C4-2B (cell line): ENCODE data around the gene OR2C3.

Source experiments
- H3K27ac ChIP-seq: fragments of 450-650 bp; 2 replicates; pipeline ENCODE4 v1.5.1; 2017
- ZFX ChIP-seq: fragments of 450-650 bp; IDR thresholded peaks from 2 replicates; pipeline ENCODE4 v1.6.1; 2017
- TF ChIP-seq, protein P1 (sequence below): fragments of 450-650 bp; conservative IDR thresholded peaks from 2 replicates; pipeline ENCODE4 v1.5.1; 2017; ENCODE audit warnings: mild to moderate bottlenecking

Gene OR2C3

DNA sequence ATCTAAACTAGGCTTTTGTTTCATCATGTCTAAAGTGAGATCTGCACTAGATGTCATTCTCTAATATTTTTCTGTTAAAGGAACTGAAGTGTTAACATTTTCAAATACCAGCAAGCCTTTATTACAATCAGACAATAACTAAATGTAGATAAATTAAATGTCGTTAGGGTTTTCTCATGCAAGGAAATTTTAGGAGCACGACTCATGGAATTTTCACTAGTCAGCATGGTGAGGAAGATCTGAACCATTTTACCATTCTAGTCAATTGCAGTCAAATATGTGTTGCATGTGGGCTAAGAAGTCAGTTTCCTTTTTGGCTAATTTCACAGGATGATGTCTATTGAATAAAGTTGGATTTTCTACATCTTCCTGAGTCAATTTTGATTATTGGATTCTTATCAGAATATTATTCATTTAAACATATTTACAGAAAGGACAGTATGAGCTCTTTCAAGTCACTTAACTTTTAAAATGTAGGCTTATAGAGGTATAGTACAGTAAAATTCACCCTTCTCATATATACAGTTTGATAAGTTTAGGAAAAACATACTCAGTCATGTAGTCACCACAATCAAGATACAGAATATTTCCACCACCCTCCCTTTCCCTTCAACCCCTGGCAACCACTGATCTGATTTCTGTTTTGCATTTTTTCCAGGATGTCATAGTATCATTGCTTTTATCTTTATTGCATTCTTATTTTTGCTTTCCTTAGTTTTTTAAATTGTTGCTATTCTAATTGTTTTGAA lies 21.9 kb upstream of the OR2C3 start:
- H3K27ac ChIP-seq: no peak overlapping the region
- TF ChIP-seq, protein P1, sequence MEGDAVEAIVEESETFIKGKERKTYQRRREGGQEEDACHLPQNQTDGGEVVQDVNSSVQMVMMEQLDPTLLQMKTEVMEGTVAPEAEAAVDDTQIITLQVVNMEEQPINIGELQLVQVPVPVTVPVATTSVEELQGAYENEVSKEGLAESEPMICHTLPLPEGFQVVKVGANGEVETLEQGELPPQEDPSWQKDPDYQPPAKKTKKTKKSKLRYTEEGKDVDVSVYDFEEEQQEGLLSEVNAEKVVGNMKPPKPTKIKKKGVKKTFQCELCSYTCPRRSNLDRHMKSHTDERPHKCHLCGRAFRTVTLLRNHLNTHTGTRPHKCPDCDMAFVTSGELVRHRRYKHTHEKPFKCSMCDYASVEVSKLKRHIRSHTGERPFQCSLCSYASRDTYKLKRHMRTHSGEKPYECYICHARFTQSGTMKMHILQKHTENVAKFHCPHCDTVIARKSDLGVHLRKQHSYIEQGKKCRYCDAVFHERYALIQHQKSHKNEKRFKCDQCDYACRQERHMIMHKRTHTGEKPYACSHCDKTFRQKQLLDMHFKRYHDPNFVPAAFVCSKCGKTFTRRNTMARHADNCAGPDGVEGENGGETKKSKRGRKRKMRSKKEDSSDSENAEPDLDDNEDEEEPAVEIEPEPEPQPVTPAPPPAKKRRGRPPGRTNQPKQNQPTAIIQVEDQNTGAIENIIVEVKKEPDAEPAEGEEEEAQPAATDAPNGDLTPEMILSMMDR: no peak
- TF ChIP-seq ZFX: no peak

DNA sequence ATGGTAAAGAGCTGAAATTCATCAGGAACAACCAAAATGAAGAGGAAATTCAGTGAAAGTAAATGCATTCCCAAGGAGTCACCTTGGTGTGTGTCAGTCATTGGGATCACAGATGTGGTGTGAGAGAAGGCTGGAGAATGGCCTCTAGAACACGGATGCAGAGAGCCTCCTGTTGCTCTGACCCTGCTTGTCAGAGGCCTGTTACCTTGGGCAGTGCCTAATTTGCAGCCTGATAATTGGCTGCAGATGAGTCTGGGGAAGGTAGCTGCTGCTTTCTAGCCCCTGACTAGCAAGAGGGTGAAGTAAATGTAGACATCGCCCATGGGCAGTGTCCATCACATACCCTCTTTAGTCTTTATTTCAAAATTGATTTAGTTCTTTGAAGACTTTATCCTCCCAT lies 16.0 kb upstream of the OR2C3 start:
- no peak overlapping the region for H3K27ac ChIP-seq
- no peak for TF ChIP-seq ZFX
- TF ChIP-seq, protein P1: no peak

DNA sequence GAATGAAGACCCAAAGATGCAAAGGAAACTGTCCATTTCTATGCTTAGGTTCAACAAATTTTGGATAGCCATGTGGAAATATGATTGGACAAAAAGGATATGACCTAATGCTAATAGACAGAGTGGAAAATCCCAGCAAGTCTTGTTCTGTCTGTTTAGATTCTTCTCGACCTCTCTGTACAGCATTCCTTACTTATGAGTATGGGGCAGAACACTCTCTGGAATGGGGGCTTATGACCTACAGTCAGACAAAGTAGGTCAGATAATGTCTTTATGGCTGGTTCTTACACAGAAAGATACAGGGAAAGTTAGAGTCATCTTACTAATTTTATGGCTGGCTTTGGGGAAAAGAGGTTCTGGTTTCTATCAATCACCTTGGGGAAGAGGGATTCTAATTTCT lies 15.5 kb upstream of the OR2C3 start:
- H3K27ac ChIP-seq: no peak overlapping the region
- TF ChIP-seq, protein P1: no peak
- TF ChIP-seq ZFX: no peak

DNA sequence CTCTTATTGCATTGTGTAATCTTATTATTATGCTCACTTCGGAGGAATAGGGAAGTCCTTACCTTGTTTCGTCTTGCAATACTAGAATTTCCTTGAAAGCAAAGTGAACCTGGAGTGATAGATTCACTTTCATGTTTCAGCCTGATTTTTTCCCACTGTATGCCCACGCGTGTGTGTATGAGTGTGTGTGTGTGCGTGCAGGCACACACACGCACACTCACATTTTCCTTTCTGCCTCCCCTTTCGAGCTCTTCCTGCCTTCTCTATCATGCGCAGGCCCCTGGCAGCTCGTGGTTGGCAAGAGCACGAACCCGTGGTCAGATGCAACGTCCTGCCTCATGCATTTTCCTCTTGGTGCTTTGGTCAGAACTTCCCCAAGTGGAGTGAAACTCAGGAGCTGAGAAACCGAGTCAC lies 12.5 kb upstream of the OR2C3 start, which contains the start of gene GCSAML:
TSS of gene GCSAML (plus strand) at position 366 of the 414 bp plus-strand sequence. CDS start 58 bp downstream, outside the sequence.
- no peak within 1 kb of the TSS for H3K27ac ChIP-seq
- TF ChIP-seq ZFX: no peak
- TF ChIP-seq, protein P1: no peak

DNA sequence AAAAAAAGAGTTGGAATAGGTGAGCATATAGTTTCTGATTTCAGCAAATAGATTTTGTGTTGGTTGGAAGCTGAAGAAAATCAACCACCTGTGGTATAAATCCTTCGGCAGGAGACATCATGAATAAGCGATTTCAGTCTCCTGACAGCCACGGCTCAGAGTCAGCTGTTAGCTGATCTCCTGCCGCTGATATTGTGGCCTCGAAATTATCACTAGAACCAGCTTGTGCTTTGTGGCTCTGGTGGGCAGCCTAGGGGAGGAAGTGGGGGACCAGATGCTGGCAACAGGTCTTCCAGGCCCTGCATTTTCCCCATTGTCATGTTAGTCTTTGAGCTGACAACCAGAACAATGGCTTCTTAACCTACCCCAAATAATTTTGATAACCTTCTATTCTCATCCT lies 11.9 kb upstream of the OR2C3 start:
- H3K27ac ChIP-seq: no peak overlapping the region
- TF ChIP-seq, protein P1: no peak
- TF ChIP-seq ZFX: no peak

DNA sequence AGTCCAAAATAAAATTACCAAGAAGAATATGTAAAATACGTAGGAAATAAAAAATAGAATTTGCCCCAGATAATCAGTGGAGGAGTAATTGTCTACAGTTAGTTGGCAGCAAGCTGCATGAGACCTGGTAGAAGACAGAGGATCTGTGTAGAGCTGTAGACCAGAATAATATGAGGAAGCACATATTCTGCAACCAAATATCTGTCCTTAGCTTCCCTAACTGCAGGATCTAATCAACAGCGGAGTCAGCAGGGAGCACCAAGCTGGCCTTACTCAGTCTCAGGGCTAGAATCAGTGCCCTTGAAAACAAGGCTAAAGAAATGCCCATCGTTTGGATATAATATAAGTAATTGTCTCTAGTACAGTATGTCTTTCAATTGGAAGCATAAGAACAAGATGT lies 6.6 kb upstream of the OR2C3 start:
- H3K27ac ChIP-seq: no peak overlapping the region
- TF ChIP-seq, protein P1: no peak

DNA sequence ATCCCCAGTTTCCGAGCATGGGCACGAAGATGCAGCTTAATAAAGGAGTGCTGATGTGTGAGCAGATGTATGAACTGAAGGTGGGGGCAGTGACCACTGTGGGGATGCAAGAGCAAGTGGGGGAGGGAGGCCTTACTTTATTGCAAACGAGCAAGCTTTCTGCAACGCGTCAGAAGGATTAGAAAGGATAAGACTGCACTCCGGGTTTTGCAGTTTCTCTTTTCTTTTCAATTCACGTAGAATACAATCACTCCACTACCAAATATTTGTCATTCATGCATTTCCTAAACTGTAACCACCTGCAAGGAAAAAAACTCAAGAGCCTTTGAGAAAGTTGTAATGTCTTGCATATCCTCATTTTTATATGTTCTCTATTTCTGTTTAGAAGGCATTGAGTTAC lies 4.3 kb upstream of the OR2C3 start:
- no peak for TF ChIP-seq ZFX
- TF ChIP-seq, protein P1: no peak
- no peak overlapping the region for H3K27ac ChIP-seq
